Thoracic aorta endothelial cell (primary cell): ENCODE results near the gene ADH1B. TPM values are rescaled to one million over a fixed set of nuclear protein-coding genes. Genes with fewer than 3 reads are reported as not detected.

Experiments
- total RNA-seq: library from RNA; depleted of rRNA; stranded (reverse); fragments of >200 nt; gene quantifications from 2 replicates; pipeline ENCODE4 v1.2.3, GENCODE V29; 2012

Gene ADH1B
- total RNA-seq, result 0.14 TPM in 1 of 2 replicates, not detected in the other

GRCh38 chr4:99321241-99322191, at the start of gene ADH1B:
Gene ADH1B, minus strand, starts transcription at chr4:99321401. Its CDS starts 70 bp downstream, at chr4:99321331.

GRCh38 chr4:99352602-99353537, 31.7 kb upstream of the ADH1B start, which contains the start of gene ADH1C:
Gene ADH1C, minus strand, starts transcription at chr4:99352746. Its CDS starts 71 bp downstream, at chr4:99352675.

GRCh38 chr4:99290848-99291786, 30.1 kb downstream of the ADH1B start, which contains the start of gene ADH1A:
Gene ADH1A, minus strand, starts transcription at chr4:99290985. Its CDS starts 71 bp downstream, at chr4:99290914.

Other genes with a start within 250 kb of the ADH1B start
- 101 and 105 TPM in 2 replicates for gene ADH5, start 232.6 kb downstream of the ADH1B start, total RNA-seq
- not detected in 2 replicates for gene ADH4, start 177.1 kb downstream of the ADH1B start, total RNA-seq
- not detected in 2 replicates for gene ADH6, start 102.2 kb downstream of the ADH1B start, total RNA-seq
- gene ADH1A, start 30.4 kb downstream of the ADH1B start, total RNA-seq, result not detected in 2 replicates
- not detected in 2 replicates for gene ADH1C, start 31.3 kb upstream of the ADH1B start, total RNA-seq
- gene ADH7, start 113.9 kb upstream of the ADH1B start, total RNA-seq, result not detected in 2 replicates
- gene C4orf17, start 189.6 kb upstream of the ADH1B start, total RNA-seq, result not detected in 2 replicates
- 11.1 and 11.8 TPM in 2 replicates for gene TRMT10A, start 242.6 kb upstream of the ADH1B start, total RNA-seq